Stimulated activated naive CD8-positive, alpha-beta T cell treated with anti-CD3 and anti-CD28 coated beads, Interleukin-15, Interleukin-2, amounts not matched to agents 100 ng/mL and 50 ng/mL, for 24 hours (primary cell): ENCODE results near the gene FGD5.

Experiments
- H3K27ac Mint-ChIP-seq: one replicate; pipeline ENCODE4 v1.8.0; 2021; ENCODE audit warnings: mild to moderate bottlenecking, mixed read lengths
- H3K27me3 Mint-ChIP-seq: one replicate; pipeline ENCODE4 v1.8.0; 2021; ENCODE audit warnings: mixed read lengths
- H3K36me3 Mint-ChIP-seq: one replicate; pipeline ENCODE4 v1.8.0; 2021; ENCODE audit warnings: low read depth, mixed read lengths
- H3K4me1 Mint-ChIP-seq: one replicate; pipeline ENCODE4 v1.8.0; 2021; ENCODE audit warnings: low read depth, mixed read lengths
- H3K4me3 Mint-ChIP-seq: one replicate; pipeline ENCODE4 v1.8.0; 2021; ENCODE audit warnings: mild to moderate bottlenecking, mixed read lengths
- H3K9me3 Mint-ChIP-seq: one replicate; pipeline ENCODE4 v1.8.0; 2021; ENCODE audit warnings: mixed read lengths

Gene FGD5, protein sequence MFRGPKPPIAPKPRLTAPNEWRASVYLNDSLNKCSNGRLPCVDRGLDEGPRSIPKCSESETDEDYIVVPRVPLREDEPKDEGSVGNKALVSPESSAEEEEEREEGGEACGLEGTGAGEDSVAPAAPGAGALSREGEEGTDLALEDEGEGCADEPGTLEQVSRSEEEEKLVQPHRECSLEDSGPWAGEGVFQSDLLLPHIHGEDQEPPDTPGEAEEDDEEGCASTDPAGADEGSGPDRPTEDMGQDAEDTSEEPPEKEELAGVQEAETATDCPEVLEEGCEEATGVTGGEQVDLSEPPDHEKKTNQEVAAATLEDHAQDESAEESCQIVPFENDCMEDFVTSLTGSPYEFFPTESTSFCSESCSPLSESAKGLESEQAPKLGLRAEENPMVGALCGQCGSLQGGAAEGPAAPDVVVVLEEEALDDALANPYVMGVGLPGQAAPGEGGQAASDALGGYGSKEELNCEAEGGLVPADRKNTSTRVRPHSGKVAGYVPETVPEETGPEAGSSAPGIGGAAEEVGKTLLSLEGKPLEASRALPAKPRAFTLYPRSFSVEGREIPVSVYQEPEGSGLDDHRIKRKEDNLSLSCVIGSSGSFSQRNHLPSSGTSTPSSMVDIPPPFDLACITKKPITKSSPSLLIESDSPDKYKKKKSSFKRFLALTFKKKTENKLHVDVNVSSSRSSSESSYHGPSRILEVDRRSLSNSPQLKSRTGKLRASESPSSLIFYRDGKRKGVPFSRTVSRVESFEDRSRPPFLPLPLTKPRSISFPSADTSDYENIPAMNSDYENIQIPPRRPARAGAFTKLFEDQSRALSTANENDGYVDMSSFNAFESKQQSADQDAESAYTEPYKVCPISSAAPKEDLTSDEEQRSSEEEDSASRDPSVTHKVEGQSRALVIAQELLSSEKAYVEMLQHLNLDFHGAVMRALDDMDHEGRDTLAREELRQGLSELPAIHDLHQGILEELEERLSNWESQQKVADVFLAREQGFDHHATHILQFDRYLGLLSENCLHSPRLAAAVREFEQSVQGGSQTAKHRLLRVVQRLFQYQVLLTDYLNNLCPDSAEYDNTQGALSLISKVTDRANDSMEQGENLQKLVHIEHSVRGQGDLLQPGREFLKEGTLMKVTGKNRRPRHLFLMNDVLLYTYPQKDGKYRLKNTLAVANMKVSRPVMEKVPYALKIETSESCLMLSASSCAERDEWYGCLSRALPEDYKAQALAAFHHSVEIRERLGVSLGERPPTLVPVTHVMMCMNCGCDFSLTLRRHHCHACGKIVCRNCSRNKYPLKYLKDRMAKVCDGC (N-terminal part only)

DNA sequence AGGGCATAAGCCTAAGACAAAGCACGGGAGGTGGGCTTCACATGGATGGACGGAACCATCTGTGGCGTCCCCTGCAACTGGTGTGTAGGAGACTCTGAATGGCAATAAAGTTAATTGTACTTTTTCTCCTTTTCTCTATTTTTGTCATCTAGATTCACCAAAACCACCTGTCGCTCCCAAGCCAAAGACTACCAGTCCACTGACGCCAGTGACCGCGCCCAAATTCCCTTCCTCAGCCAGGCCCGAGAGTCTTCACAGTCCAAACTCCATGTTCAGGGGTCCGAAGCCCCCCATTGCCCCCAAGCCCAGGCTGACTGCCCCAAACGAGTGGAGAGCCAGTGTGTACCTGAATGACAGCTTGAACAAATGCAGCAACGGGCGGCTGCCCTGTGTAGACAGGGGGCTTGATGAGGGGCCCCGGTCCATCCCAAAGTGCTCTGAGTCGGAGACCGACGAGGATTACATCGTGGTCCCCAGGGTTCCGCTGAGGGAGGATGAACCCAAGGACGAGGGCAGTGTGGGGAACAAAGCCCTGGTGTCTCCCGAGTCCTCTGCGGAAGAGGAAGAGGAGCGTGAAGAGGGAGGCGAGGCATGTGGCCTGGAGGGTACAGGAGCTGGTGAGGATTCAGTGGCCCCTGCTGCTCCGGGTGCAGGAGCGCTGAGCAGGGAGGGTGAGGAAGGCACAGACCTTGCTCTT lies at the start of gene FGD5:
Gene FGD5 (plus strand): TSS at position 159 of the 697 bp plus-strand sequence. CDS start 110 bp downstream, at position 269.
- Mint-ChIP-seq H3K27me3 (peaks cover 15% of the 10 kb centered on the region), H3K9me3 (no peaks in the 10 kb centered on the region), H3K4me1 (no peaks in the 10 kb centered on the region), H3K36me3 (no peaks in the 10 kb centered on the region), H3K4me3 (no peak within 1 kb of the TSS), H3K27ac (no peak within 1 kb of the TSS)

DNA sequence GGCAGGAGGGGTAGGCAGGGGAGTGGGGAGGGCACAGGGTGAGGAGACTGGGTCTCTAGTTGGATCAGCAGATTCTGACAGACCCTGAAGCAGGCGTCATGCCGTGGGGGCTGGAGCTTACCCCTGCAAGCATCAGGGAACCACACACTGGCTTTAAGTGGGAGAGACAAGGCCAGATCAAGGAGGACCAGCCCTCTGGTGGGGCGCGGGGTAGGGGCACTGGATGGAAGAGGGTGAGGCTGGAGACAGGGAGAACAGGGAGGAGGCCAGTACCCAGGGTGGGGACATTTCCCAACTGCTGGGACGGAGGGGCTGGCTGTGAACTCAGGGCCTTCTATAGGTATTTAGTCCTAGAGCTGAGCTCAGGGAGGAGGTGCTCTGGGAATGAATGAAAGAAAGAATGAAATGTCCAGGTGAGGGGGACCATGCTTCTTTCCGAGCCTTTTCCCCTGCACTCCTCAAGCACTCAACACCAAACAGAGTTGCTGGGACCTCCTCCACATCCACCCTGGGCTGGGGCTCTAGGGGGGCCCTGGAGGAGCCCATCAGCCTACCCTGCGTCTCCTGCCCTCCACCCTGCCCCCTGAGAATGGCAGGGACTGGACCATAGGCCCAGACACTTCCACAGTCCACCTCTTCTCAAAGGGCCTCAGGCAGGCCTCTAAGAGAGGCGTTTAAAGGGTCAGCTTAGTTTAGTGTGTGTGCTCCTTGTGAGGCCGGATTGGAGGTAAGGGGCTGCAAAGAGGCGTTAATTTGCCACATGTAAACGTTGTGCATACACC lies 49.0 kb upstream of the FGD5 start:
- H3K4me1 Mint-ChIP-seq, result no peaks in the 10 kb centered on the region
- no peaks in the 10 kb centered on the region for H3K27me3 Mint-ChIP-seq
- no peak overlapping the region for H3K4me3 Mint-ChIP-seq
- no peaks in the 10 kb centered on the region for H3K9me3 Mint-ChIP-seq
- H3K36me3 Mint-ChIP-seq, result no peaks in the 10 kb centered on the region
- H3K27ac Mint-ChIP-seq, result no peak overlapping the region

DNA sequence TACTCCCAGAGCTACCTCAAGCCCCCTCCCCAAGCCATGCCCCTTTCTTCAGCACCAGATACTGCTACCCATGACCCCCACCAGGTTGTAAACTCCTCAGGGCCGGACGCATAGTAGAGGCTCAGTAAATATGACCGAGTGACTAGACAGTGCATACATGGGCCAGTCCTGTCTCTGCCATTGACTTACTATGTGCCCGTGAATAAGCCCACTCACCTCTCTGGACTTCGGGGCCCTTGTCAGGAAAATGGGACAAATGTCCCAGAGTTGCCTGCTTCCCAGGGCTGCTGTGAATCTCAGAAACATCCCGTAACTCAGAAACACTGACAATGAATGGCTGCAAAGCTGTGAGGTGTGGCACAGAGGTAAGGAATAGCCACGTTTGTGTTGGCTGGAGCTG lies 48.2 kb upstream of the FGD5 start:
- no peaks in the 10 kb centered on the region for H3K27me3 Mint-ChIP-seq
- no peaks in the 10 kb centered on the region for H3K9me3 Mint-ChIP-seq
- no peak overlapping the region for H3K27ac Mint-ChIP-seq
- no peaks in the 10 kb centered on the region for H3K36me3 Mint-ChIP-seq
- no peaks in the 10 kb centered on the region for H3K4me1 Mint-ChIP-seq
- no peak overlapping the region for H3K4me3 Mint-ChIP-seq

DNA sequence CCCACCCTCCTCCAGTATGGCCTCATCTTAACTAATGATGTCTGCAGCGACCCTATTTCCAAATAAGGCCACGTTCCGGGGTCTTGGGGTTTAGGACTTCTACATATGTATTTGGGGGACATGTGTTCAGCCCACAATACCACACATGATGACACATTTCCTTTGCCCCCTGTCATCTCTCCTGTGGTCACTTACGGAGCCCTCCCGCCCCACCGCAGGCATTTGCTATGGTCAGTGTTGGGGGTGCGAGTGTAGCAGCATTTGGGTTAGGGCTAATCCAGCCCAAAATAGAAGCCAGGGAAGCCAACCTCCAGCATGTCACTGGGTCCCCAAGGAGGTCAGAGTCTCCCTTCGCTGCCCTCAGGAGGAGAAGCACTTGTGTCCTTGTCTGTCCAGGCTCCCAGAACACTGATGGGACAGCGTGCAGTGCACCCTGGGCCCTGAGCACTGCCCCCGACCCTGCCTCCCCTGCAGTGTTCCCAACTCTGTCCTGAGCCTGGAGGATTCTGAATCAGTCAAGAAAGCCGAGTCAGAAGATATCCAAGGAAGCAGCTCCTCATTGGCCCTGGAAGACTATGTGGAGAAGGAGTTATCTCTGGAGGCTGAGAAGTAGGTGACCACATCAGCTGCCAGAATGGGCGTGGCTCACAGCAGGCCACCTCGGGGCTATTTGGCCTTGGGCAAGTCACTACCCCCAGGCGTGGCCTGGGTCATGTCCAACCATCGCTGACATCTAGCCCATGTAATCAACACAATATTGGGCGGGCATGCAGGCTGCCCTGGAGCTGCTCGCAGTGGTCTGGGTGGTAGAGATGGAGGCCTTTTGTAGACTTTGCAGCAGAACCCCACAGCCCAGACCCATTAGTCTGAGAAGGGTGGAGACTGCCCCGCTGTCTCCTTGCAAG lies 46.9 kb upstream of the FGD5 start:
- Mint-ChIP-seq H3K27me3 (no peaks in the 10 kb centered on the region), H3K9me3 (no peaks in the 10 kb centered on the region), H3K4me1 (no peaks in the 10 kb centered on the region)

DNA sequence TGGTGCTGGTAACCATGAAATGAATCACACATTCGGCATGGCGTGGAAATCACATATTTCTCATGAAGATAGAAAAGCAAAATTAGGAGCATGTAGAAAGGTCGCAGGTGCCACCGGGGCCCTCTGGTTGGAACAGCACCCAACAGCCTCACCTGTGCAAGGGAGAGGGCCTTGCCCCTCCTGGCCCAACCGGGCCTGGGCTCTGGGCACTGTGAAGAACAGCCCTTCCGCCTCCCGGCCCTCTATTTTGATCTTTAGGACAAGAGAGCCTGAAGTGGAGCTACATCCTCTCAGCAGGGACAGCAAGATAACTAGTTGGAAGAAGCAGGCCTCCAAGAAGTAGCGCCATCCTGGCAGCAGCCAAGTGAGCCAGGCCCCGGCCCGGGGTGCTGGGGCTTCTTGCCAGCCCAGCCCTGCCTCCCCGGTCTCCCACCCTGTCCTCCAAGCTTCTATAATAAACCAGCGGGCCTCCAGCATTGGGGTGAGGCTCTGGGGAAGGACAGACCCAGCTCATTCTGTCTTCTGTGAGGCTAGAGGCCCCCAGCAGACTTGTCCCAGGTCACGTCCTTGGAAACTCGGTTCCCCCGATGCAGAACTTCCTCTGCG lies 46.1 kb upstream of the FGD5 start:
- Mint-ChIP-seq H3K27ac (no peak overlapping the region), H3K4me1 (no peaks in the 10 kb centered on the region), H3K36me3 (no peaks in the 10 kb centered on the region), H3K27me3 (no peaks in the 10 kb centered on the region), H3K9me3 (no peaks in the 10 kb centered on the region), H3K4me3 (no peak overlapping the region)

More for the DNA sequence above, 46.9 kb upstream of the FGD5 start:
- Mint-ChIP-seq H3K4me3 (no peak overlapping the region), H3K27ac (no peak overlapping the region), H3K36me3 (no peaks in the 10 kb centered on the region)

DNA sequence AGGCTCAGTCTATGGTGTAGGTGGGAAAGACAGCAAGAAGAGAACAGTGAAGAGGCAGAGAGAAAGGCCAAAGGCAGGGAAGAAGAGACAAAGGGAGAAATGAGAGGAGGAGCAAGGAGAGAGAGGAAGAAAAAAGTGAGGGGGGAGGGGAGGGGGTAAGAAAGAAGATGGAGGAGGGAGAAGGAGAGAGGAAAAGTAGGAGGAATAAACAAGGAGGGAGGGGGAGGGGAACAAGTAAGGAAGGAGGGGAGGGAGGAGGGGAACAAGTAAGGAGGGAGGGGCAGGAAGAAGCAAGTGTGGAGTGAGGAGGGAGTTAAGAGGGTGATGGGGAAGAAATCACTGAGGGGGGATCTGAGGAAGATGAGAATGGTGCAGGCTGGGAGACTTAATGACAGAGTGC lies 45.5 kb upstream of the FGD5 start:
- Mint-ChIP-seq H3K4me1 (no peaks in the 10 kb centered on the region), H3K27me3 (no peaks in the 10 kb centered on the region), H3K4me3 (no peak overlapping the region), H3K36me3 (no peaks in the 10 kb centered on the region), H3K27ac (no peak overlapping the region), H3K9me3 (no peaks in the 10 kb centered on the region)

DNA sequence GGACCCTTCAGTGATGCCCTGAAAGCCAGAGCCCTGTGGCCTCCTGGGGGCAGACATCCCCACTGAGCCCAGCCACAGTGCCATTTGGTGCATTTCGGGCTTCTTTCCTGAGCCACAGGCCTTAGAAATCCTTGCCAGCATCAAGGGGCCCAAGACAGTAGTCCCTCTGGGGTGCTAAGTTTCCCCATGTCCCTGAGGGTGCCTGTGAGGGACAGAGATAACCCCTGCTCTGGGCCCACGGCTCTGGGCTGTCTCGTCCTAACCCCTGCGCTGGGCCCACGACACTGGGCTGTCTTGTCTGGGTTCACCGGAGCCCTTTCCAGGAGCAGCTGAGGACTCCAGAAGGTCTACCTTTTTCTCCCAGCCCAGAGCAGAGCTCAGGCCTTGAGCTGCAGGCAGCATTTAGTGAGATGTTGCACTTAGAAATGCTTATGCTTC lies 45.1 kb upstream of the FGD5 start:
- Mint-ChIP-seq H3K36me3 (no peaks in the 10 kb centered on the region), H3K9me3 (peaks cover 2% of the 10 kb centered on the region), H3K27ac (no peak overlapping the region), H3K4me3 (no peak overlapping the region), H3K27me3 (peaks cover 2% of the 10 kb centered on the region), H3K4me1 (no peaks in the 10 kb centered on the region)

DNA sequence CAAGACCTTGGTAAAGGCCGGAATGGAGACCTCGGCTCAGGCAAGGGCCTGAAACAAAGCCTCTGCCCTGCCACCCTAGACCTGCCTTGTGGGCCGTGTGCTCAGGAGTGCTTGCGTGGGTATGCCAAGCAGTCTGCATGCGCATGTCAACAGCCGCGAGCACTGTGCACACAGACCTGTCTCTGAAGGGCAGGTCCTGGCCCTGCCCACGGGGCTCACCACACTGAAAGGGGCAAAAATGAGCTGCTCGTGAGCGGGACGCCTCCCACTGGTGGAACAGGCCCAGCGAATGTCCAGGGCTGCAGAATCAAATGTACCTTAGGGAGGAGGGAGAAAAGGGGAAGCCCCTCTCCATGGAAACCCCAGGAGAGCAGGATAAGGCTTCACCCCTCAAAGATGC lies 44.3 kb upstream of the FGD5 start:
- H3K27me3 Mint-ChIP-seq, result peaks cover 6% of the 10 kb centered on the region
- H3K4me1 Mint-ChIP-seq, result no peaks in the 10 kb centered on the region
- no peak overlapping the region for H3K27ac Mint-ChIP-seq
- no peaks in the 10 kb centered on the region for H3K36me3 Mint-ChIP-seq
- no peak overlapping the region for H3K4me3 Mint-ChIP-seq
- H3K9me3 Mint-ChIP-seq, result peaks cover 8% of the 10 kb centered on the region

DNA sequence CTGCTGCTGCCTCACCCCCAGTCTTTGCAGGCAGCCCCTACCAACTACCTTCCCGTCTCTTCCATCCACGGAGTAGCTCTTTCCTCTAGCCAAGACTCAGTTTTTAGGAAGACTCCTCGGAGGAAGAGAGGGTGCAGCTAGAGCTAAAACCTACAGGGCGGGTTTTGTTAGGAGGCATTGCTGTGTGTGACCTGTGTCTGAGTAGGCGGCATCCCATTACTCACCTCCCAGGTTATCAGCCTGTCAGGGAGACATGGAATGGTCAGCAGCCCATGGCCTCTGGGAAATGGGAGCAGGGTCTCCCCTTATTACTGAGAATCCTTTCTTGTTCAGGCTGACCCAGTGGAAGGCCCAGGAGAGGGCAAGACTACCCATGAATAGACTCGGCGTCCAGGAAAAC lies 43.8 kb upstream of the FGD5 start:
- Mint-ChIP-seq H3K27me3 (peaks cover 6% of the 10 kb centered on the region), H3K4me3 (no peak overlapping the region), H3K4me1 (no peaks in the 10 kb centered on the region), H3K27ac (no peak overlapping the region), H3K9me3 (peaks cover 8% of the 10 kb centered on the region), H3K36me3 (no peaks in the 10 kb centered on the region)

DNA sequence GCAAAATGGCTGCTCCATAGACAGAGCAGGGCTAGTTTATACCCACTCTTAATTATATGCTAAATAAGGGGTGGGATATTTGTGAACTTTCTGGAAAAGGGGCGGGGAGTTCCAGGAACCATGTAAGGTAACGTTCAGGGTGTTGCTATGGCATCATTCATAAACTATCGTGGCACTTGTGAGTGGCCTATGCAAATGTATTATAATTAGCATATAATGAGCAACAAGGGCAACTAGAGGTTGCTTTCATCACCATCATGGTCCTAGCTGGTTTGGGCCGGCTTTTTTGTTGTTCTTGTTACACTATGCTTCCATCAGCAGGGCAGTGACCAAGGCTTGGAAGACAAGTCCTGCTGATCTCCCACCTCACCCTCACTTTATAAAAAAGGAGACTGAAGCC lies 43.2 kb upstream of the FGD5 start:
- H3K36me3 Mint-ChIP-seq, result no peaks in the 10 kb centered on the region
- H3K27ac Mint-ChIP-seq, result no peak overlapping the region
- no peaks in the 10 kb centered on the region for H3K4me1 Mint-ChIP-seq
- no peak overlapping the region for H3K4me3 Mint-ChIP-seq
- H3K9me3 Mint-ChIP-seq, result peaks cover 8% of the 10 kb centered on the region
- H3K27me3 Mint-ChIP-seq, result peaks cover 11% of the 10 kb centered on the region

DNA sequence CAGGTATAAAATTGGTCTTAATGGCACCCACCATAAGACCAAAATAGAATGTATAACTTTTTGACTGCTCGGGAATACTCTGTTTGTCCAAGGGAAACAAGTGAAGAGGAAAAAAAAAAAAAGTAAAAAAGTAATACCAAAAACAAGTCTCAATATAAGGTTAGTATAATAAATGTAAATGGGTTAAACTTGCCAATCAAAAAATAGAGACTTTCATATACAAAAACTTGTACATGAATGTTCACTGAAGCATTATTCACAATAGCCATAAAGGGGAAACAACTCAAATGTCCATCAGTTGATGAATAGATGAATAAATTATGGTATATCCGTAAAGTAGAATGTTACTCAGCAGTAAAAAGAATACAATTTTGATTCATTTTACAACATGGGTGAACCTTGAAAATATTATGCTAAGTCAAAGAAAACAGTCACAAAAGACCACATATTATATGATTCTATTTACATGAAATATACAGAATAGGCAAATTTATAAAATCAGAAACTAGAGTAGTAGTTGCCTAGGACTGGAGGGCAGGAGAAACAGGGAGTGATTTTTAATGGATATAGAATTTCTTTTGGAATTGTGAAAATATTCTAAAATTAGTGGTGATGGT lies 39.6 kb upstream of the FGD5 start:
- no peak overlapping the region for H3K4me3 Mint-ChIP-seq
- H3K4me1 Mint-ChIP-seq, result no peaks in the 10 kb centered on the region
- H3K36me3 Mint-ChIP-seq, result no peaks in the 10 kb centered on the region
- no peak overlapping the region for H3K27ac Mint-ChIP-seq
- peaks cover 8% of the 10 kb centered on the region for H3K9me3 Mint-ChIP-seq
- H3K27me3 Mint-ChIP-seq, result peaks cover 11% of the 10 kb centered on the region

DNA sequence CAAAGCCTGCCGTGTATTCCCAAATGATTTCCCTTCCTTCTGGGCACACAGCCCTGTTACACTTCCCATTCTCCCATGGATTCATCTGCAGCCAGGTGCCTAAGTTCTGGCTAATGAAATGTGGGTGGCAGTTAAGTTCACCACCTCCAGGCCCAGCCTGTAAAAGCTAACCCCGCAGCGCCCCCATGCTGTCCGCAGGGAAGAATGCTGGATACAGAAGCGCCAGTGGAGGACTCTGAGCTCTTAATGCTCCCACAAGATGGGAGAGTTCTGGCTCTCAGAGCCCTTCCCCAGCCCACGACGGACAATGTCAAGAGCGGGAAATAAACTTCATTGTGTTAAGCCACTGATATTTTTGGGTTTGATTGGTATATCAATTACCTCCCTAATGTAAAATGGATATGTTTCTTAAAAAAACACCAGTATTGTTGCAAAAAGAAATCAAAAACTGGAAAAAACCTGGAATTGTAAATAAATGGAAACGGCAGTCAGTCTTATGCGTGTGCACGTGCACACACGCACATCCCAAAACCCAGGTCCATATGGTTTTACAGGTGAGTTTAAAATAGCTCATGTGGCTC lies 37.7 kb upstream of the FGD5 start:
- Mint-ChIP-seq H3K36me3 (no peaks in the 10 kb centered on the region), H3K27me3 (peaks cover 11% of the 10 kb centered on the region), H3K4me3 (no peak overlapping the region), H3K27ac (no peak overlapping the region), H3K4me1 (no peaks in the 10 kb centered on the region), H3K9me3 (peaks cover 8% of the 10 kb centered on the region)
